Body of pancreas (tissue), 4 donors: Measurements from ENCODE around the gene PWWP2B.

Experiments used
- CTCF ChIP-seq, 7 experiments: fragments of 450-650 bp in 4 of 7; fragments of 200-600 bp in 3 of 7; sonication (generic) in 3 of 7; IDR thresholded peaks; one replicate each; pipeline ENCODE4 v1.5.1; 2016 to 2019; ENCODE audit warnings: antibody characterized with exemption in 7 of 7
- POLR2A ChIP-seq, 3 donors: fragments of 450-650 bp; IDR thresholded peaks; one replicate each; pipeline ENCODE4 v1.6.1; 2016; ENCODE audit warnings: antibody characterized with exemption in 3 of 3, mild to moderate bottlenecking in 2 of 3

GRCh38 chr10:132421847-132422751, 25.1 kb downstream of the PWWP2B start:
- no peak for TF ChIP-seq CTCF (IDR thresholded peaks at IDR 0.05)
- no peak for TF ChIP-seq POLR2A (IDR thresholded peaks at IDR 0.05)
